DMS 273 treated with DMSO at 0.1 percent for 48 hours (cell line): ENCODE results near the gene RUNX2.
"Not testable (repeated sequence)": the region's sequence is repeated elsewhere in the genome, so short reads cannot be mapped to it uniquely, and the experiment has no call there.

Experiments used
- DNase-seq: peaks from one replicate; lab custom pipeline; 2025; lab: John Stamatoyannopoulos, UW

Gene RUNX2

DNA sequence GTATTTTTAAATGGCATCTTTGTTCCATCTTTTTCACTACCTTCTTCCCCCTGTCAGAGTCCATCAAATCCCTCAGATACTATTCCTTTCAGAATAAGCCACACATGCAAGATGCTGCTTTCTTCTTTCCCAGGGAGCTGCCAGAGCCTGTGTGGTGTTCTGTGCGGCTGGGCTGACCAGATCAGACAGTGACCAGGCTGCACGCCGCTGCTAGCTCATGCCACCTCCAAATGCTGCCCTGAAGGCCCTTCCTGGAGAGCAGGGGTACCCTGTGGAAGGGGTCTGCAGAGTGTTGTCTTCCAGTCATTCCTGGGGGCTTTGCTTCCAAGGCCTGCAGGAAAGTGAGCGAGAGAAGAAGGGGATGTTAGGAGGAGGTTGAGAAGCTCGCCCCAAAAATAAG is 228.7 kb downstream of the RUNX2 start:
- no peak for DNase-seq

DNA sequence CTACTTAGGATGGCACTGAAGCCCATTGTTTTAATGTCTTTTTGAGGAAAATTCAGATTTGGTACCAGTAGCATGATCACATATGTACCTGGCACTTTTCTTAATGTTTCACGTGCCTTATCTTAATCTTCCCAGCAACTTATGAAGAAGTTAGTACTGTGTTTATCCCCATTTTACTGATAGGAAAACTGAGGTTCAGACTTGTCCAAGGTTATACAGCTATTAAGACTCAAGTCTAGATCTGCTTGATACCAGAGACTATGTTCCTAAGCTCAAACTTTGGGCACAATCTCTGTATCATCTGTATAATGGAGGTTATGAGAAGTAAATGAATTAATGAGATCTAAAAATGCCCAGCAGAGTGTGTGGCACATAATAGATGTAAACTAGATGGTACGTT is 229.3 kb downstream of the RUNX2 start:
- DNase-seq, result no peak

DNA sequence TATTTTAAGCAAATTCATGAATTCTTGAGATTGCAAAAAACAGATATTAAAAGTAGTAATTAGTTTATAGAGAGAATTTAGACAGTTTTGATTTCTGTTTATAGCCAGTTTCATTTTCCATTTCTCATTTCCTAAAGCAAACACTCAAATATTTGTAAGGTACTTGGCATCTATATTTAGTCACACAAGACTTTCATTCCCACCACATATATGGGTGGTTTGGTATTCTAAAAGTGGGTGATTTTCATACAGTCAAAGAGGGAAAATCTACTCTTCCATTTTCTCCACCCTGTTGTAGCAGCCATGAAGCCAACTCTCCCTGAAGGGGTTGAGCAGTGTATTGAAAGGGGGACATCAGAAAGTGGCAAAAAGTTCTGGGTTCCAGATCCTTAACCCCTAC is 230.7 kb downstream of the RUNX2 start:
- no peak for DNase-seq

DNA sequence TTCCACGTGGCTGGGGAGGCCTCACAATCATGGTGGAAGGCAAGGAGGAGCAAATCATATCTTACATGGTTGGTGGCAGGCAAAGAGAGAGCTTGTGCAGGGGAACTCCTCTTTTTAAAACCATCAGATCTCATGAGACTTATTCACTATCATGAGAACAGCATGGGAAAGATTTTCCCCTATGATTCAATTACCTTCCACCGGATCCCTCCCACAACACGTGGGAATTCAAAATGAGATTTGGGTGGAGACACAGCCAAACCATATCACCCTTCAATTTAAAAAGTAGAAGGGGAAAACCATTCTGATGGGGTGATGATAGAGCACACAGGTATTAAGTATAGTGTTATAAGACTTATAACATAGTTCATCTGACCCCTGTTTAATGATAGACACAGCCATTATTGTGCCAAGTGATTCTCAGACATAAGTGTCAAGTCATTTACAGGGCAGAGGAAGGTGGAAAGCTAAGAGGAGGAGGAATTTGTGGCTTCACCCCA is 232.2 kb downstream of the RUNX2 start:
- not testable (repeated sequence) for DNase-seq

DNA sequence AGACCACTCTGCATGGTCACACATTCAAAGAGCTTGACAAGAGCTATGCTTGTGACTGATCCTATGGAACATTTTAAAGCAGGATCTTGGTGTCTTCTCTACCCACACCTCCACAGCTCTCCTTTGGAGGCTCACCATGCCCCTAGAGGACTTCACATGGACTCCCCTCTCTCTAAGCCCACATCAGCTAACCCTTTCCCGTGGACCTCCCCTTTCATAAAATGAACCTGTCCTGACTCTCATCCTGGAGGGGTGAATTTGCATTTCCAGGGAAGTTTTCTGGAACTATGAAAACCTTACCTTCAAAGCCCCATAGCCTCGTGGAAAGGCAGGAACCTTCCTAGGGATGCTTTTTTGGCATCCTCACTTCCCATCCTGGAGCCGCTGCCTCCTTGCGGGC is 234.0 kb downstream of the RUNX2 start:
- no peak for DNase-seq

DNA sequence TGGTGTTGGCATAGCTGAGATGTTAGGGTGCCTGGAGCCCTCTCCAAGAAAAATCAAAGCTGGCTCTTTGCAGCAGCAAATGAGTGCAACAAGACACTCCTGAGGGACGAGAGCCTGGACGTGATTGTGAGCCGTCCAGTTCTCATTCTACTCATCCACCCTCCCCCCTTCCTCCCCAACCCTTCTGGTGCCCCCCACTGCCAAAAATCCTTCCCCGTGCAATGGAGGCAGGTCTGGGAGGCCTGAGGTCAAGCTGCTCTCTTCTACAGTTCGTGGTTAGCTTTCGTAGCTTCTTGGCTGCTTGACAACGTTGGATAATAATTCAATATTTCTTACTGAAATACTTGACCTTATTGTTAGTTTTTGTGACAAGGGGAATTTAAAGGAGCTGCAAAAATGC is 234.9 kb downstream of the RUNX2 start:
- no peak for DNase-seq

DNA sequence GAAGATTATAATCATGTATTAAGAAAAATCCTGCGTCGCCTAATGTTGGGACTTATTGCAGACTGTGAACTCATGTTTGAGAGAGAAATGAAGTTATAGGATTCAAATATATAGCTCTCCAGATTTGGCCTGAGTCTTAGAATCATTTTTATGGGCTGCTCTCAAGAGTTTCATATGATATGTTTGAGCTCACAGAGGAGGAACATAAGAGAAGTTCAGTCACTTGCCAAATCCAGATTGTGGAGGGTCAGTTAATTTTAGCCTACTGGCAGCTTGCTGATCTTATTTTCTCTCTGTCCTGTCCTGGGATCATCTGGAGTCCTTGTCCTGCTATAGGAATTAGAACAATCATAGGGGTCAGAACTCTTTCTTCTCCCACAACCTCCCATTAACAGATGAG is 235.7 kb downstream of the RUNX2 start:
- no peak for DNase-seq

DNA sequence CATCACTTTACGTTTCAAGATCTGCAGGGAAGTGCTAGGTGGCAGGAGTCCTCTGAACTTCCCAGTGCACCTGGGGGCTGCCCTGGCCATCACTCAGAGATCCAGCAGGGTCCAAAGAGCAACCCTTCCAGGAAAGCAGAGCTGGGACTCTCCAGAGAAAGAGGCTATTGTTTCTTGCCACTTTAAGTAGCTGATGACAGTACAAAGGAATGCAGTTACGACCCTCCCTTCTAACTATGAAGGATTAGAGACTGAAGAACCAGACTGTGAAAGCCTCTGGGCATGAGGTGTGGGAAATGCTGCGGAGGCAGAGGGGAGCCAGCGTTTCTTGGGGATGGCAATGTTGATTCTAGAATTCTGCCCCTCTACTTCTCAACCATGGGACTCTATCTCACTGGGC is 238.8 kb downstream of the RUNX2 start:
- no peak for DNase-seq

DNA sequence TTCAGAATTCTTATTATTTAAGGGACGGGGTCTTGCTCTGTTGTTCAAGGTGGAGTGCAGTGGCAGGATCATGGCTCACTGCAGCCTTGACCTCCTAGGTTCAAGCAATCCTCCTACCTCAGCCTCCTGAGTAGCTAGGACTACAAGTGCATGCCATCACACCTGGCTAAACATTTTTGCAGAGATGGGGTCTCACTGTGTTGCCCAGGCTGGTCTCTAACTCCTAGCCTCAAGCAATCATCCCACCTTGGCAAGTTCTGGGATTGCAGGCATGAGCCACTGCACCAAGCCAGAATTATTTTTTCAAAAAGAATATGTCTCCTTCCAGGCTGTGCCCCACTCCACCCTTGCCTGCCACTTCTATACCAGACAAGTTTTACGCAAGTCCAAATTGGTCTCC is 239.7 kb downstream of the RUNX2 start:
- DNase-seq, result no peak

DNA sequence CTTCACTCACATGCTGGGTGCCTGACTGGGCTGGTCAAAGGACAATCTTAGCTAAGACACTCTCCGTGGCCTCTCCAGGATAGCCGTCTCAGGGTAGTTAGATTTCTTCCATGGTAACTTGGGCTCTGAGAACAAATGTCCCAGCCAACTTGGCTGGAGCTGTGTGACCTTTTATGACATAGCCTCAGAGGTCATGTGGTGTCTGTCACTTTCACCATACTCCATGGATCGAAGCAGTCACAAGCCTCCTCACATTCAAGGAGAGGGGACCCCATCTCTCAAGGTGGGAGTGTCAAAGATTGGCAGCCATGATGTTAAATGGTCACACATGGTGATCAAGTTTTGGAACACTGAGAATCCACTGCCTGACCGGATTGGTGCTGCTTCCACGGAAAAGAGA is 240.5 kb downstream of the RUNX2 start:
- no peak for DNase-seq

DNA sequence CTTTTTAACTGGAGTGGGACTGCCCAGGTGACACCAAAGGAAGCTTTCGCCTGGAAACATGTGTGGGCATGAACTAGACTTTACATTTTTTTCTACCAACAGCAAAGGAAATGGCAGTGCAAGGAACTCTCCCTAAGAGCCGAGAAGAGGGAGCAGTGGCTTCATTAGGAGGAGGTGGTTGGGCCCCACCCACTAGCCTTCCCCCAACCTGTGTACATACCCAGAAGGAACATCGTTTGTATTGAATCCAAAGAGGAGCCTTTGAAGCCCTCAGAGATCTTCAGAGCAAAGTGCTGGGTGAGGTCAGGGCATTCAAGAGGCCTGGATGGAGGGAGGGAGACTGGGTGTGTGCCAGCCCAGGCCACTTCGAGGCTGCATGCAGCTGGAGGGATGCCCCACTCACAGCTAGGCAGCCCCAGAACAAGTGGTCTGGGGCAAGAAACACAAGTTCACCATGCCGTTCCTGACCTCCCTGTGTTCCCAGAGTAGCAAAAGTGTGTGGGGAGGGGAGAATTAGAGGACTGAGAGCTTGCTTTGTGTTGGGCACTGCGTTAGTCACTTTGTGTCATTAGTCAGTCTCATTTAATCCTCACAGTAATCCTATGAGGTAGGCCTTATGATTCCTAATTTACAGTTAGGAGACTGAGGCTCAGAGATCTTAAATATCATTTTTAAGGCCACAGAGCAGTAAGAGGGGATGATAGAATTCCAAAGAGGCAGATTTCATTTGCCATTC is 241.2 kb downstream of the RUNX2 start:
- DNase-seq, result no peak

DNA sequence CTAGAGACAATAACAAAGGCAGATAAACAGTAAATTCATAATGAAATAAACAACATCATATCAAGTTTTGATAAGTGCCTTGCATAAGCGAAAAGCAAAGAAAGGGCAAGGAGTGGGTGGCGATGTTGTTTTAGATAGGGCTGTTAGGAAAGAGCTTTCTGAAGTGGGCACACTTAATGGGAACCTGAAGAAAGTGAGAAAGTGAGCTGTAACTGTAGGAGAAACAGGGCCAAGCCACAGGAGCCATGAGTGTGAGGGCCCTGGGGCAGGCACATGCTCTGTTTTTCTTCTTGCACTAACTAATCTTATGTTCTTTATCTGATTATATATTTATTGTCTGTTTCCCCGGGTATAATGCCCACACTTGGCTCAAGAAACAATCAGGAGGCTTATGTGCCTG is 243.0 kb downstream of the RUNX2 start:
- DNase-seq, result no peak

DNA sequence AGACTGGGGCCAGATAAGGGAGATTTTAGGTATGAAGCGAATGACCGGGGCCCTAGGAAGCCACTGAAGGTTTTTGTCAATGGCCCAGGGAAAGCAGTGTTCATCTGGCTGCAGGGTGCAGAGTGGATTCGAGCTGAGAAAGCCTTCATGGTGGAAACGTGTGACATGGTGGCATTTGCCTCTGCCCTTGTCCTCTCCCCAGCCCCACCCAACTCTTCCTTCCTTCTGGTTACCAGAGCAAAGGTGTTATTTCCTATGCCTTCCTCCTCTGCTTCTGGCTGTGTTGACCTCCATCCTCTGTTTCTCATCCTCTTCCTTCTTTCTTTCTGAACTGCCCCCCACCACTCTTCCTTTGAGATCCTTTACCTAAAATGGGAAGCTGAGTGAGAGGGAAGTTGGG is 244.7 kb downstream of the RUNX2 start:
- no peak for DNase-seq

DNA sequence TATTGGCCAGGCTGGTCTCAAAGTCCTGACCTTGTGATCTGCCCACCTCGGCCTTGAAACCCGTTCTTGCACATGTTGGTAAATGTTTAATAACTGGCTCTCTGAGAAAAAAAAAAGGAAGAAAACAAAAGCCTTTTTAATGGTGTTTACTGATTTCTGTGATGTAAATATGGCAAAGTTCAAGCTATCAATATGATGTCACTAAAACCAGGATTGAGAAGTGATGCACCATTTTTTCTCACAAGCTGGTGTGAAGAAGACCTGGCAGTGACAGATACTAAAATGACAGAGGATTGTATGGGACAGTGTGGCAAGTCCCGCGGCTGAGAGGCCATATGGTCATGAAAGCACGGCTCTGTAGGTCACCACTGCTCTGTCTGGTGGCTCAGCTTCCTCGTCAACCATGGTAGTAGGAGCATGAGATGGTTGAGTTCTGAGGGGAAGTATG is 245.9 kb downstream of the RUNX2 start:
- no peak for DNase-seq

DNA sequence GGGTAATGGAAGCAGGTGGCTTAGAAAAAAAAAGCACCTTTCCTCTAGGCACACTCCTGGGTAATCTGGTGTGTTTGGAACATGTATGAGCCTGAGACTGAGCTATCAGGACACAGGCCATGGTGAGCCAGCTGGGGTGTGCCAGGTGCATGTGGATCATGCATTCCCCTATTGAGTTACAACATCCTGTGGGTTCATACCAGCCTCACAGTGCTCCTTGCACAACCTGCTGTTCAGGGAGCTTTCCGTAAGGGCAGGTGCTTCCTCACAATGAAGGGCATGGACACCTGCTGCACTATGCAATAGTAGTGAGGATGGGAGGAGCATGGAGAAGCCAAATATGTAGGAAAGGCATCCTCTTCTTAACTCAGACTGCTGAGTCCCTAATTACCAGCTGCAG is 246.8 kb downstream of the RUNX2 start:
- DNase-seq, result no peak

DNA sequence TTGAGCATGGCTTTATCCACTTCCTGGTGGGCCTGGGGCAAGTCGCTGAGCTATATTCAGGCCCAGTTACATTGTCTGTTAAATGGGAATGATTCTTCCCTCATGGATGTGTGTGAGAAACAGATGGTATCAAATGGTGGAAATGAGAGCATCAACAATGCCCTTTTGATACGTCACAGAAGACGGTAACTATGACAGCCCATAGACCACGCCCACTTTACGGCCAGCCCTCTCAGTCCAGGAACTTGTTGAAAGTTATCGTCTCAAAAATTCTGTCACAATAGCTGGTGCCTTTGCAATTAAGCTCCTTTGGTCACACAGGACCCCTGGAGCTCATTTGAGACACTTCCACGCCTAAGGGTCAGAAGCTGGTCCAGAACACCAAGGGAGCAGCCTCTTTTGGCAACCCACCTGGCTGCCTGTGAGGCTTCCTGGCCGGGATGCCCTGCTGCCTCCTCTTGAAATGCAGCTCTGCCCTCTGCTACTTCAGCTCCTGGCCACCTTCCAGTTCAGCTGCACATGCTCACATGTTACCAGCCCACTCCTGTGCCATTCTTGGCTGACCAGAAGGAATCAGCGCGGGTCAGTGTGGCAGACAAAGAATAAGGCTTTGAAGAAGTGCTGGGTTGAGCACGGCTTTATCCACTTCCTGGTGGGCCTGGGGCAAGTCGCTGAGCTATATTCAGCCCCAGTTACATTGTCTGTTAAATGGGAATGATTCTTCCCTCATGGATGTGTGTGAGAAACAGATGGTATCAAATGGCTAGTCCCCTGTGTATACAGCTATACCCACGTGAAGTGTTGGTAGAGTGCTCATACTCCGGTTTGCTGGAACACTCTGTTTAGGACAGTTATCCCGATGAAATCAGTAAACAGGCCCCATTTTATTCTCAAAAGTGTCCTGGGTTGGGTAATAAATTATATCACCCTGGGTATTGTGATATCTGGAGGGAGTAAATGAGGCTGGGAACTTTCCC is 248.8 kb downstream of the RUNX2 start:
- no peak for DNase-seq

DNA sequence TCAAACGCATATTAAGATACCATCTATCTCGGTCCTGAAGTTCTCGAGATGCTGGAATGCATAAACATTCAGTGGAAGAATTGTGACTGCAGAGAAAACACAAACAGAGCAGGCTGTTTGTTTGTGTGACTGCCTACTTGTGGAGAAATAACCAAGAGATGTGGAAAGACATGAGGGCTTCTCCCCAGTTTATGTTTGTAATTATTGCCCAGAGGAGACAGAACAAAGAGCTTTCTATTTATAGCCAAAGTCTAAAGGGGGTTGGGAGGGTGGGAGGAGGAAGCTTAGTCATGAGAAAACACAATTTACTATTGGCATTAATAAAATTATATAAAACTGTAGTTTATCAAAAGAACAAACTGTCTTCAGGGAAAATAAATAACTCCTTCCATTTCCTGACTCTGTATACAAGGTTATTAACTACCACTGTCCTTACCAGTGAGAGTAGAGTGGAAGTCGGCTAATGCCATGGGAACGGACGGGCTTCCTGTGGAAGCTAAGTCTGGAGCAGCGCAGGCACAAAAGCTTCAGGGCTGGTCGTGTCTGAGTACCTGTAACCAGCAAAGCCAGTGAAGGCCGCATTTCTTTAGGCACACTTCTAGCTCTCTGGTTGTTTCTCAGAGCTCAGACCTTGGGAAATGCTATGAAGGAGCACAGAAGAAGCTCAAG is 249.8 kb downstream of the RUNX2 start:
- no peak for DNase-seq

DNA sequence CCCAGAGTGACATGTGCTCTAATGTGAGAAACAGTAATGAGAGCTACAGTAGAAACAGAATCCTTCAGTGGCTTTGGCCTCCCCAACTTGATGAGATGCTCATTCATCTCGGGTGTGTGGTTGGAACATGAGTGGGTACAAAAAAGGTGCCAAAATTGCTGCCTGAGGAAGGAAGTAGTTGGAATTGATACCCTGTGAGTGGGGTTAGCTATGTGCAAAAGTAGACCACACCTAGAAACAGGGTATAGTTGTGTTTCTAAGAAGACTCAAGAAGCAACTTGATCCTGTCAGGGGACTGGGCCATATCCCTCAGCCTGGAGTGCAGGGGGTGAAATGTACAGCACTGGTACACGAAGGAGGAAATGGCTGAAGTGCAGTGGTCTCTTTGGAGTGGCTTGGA is 256.0 kb downstream of the RUNX2 start:
- no peak for DNase-seq

DNA sequence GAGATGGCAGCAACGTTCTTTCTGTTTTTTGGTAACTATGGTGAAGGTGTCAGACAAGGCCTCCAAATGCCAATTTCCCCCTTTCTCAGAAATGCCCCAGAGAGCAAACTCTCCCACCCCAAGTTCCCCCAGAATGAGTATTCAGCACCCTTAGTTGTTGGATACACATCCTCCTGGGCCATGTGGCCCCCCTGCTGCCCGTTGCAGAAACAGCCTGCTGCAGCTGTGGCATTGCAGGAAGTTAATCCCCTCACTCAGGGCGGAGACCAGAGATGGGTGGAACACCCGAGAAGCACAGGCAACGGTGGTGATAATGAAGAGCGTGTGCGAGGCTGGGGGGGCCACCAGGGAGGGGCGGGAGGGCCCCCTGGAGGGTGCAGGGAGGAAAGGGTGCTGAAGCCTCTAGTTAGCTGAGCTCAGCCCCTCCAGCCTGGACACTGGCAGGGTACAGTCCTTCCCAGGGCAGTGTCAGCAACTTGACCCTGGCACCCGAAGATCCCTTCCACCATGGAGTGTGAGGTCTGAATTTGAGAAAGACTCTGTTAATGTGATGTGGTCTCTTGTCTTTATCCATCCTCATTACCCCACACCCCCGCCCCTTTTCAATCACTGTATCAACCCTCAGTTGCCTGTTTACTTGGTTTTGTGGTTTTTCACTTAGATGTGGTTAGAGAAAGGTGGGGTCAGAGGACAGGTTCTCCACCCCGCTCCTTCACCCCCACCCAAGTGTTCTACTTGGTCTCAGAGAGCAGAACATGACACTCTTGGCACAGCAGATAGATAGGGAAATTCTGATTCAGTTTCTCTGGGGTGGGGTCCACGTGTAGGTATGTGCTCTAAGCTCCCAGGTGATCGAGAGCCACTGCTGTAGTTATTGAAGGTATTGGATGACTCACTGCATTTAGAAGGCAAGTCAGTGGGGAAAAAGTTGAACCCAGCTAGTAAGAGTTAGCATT is 258.4 kb downstream of the RUNX2 start:
- no peak for DNase-seq

DNA sequence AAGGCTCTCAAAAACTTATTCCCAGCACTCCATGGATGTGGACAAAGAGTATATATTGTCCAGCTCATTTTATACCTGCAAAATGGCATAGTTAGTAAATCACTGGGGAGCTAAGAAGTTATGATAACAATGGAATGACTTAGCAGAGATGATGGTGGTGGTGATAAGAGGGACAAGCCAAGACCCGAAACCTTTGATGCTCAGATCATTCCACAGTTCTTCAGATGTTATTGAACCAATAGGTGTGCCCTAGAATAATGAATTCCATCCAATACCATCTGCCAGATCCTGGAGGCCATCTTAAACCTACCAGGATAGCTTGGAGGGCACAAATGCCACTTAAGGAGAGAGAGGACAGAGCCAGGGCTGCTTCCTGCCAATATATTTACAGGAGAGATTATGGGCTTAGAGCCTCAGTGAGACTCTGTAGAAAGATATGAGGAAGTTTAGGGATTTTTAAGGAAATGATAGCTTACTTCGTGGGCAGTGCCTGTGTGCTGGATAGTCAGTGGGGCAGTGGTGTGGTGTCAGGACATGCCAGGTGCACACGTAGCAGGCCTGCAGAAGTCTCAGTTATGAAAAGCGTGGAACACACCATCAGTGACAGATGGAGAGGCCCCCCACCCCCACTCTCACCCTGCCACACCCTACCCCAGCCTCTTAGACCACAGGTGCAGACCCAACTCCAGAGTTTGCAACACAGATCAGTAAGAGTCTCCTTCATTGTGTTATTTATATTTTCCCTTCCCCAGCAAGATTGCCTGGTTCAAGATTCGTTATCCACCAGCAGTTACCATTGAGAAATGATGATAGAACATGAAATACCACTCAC is 259.3 kb downstream of the RUNX2 start:
- no peak for DNase-seq
